HepG2 (cell line): ENCODE data around the gene FKBP8. TPM values are rescaled to one million over a fixed set of nuclear protein-coding genes. Genes with fewer than 3 reads are reported as not detected.

Experiments used
- ATAC-seq: fragments of 200-7000 bp; cut with Tn5 transposase; 3 replicates; pipeline ENCODE4 v1.9.1; 2020; ENCODE audit warnings: mild to moderate bottlenecking, moderate library complexity
- BruUV-seq: library from RNA; stranded (reverse); fragments of 400-500 nt; replicated peaks from 2 replicates; lab custom pipeline; 2021; lab: Mats Ljungman, UMichigan
- CTCF ChIA-PET: fragments of 300-600 bp; formaldehyde crosslinking; extraction: SDS; loops from one replicate; lab custom pipeline; 2021; ENCODE audit warnings: low total read pairs, inconsistent platforms, low intra/inter-chr PET ratio; lab: Yijun Ruan, JAX
- POLR2A ChIA-PET: fragments of 350-600 bp; sonication (Branson Sonifier 250); formaldehyde crosslinking; loops from one replicate; lab custom pipeline; 2020; ENCODE audit warnings: antibody characterized with exemption, inconsistent platforms; lab: Yijun Ruan, JAX
- DNase-seq: peaks from one replicate; pipeline ENCODE4 v3.0.0-alpha.2; 2015; ENCODE audit warnings: low spot score
- FAIRE-seq: peaks from 3 replicates; lab custom pipeline; 2011; peaks lifted over from hg19 to GRCh38; lab: Jason Lieb, UNC
- H2AFZ ChIP-seq: one replicate; pipeline ENCODE4 v1.6.1; 2011; ENCODE audit warnings: low read length, inconsistent platforms
- H3K27ac ChIP-seq: fragments of 300-600 bp; 3 replicates; pipeline ENCODE4 v1.8.0; 2011; ENCODE audit warnings: mixed run types, mild to moderate bottlenecking, mixed read lengths, low read length, inconsistent platforms; ENCODE audit not compliant: insufficient read depth; ENCODE audit errors: extremely low read length
- H3K27me3 ChIP-seq, 2 experiments: fragments of 200-600 bp in 1 of 2; 2 replicates in 1 of 2; 3 replicates in 1 of 2; pipeline versions ENCODE4 v1.6.0 to v1.8.0; 2011; ENCODE audit warnings: low read length in 2 of 2, mild to moderate bottlenecking in 2 of 2, moderate library complexity in 2 of 2, inconsistent platforms in 1 of 2; ENCODE audit not compliant: insufficient read depth in 2 of 2, control insufficient read depth in 1 of 2
- H3K36me3 ChIP-seq, 2 experiments: fragments of 200-600 bp in 1 of 2; replicated peaks in 1 of 2; 2 replicates in 1 of 2; 3 replicates in 1 of 2; pipeline versions ENCODE4 v1.5.1 to v1.8.0; 2011; ENCODE audit warnings: low read length in 2 of 2, inconsistent platforms in 1 of 2; ENCODE audit not compliant: insufficient read depth in 2 of 2, control insufficient read depth in 1 of 2
- H3K4me1 ChIP-seq: 2 replicates; pipeline ENCODE4 v1.5.1; 2012; ENCODE audit warnings: low read length, inconsistent platforms; ENCODE audit not compliant: insufficient read depth
- H3K4me2 ChIP-seq: 2 replicates; pipeline ENCODE4 v1.6.0; 2011; ENCODE audit warnings: low read depth, low read length, inconsistent platforms
- H3K4me3 ChIP-seq, 3 experiments: fragments of 200-600 bp in 1 of 3; sonication (generic), shearing (Covaris generic) in 1 of 3; replicated peaks in 1 of 3; 2 replicates each; pipeline ENCODE4 v1.5.1; 2011 to 2016; ENCODE audit warnings: low read length in 3 of 3, inconsistent platforms in 2 of 3, low read depth in 2 of 3, mild to moderate bottlenecking in 2 of 3, control low read depth in 1 of 3, mixed read lengths in 1 of 3; ENCODE audit not compliant: insufficient read depth in 1 of 3
- H3K79me2 ChIP-seq: one replicate; pipeline ENCODE4 v1.6.1; 2011; ENCODE audit warnings: low read length, inconsistent platforms; ENCODE audit not compliant: insufficient read depth
- H3K9ac ChIP-seq: 2 replicates; pipeline ENCODE4 v1.6.0; 2011; ENCODE audit warnings: mild to moderate bottlenecking, low read depth, low read length, inconsistent platforms; ENCODE audit not compliant: insufficient read depth
- H3K9me3 ChIP-seq: 2 replicates; pipeline ENCODE4 v1.5.1; 2012; ENCODE audit warnings: mild to moderate bottlenecking, low read length
- H4K20me1 ChIP-seq: 2 replicates; pipeline ENCODE4 v1.6.0; 2011; ENCODE audit warnings: inconsistent platforms, mild to moderate bottlenecking, low read length, moderate library complexity; ENCODE audit not compliant: insufficient read depth
- CC2D1A ChIP-seq: sonication (generic); formaldehyde crosslinking; IDR thresholded peaks from 2 replicates; pipeline ENCODE4 v1.8.1; 2023; ENCODE audit warnings: mild to moderate bottlenecking, missing genetic modification reagents
- ETS1 ChIP-seq: sonication (generic); formaldehyde crosslinking; IDR thresholded peaks from 2 replicates; pipeline ENCODE4 v1.4.0; 2020; ENCODE audit warnings: missing genetic modification reagents
- HMG20A ChIP-seq: IDR thresholded peaks from 2 replicates; pipeline ENCODE4 v1.6.1; 2016; ENCODE audit warnings: borderline replicate concordance
- NPAS2 ChIP-seq: sonication (generic); formaldehyde crosslinking; IDR thresholded peaks from 2 replicates; pipeline ENCODE4 v1.8.0; 2022; ENCODE audit warnings: mild to moderate bottlenecking, missing genetic modification reagents, borderline replicate concordance
- NR2C2 ChIP-seq: sonication (generic); formaldehyde crosslinking; IDR thresholded peaks from 2 replicates; pipeline ENCODE4 v1.4.0; 2020; ENCODE audit warnings: missing genetic modification reagents, mild to moderate bottlenecking, moderate library complexity, borderline replicate concordance
- SKIL ChIP-seq: sonication (generic); formaldehyde crosslinking; IDR thresholded peaks from 2 replicates; pipeline ENCODE4 v1.8.0; 2022; ENCODE audit warnings: missing genetic modification reagents, mild to moderate bottlenecking, moderate library complexity, borderline replicate concordance
- SNRNP70 ChIP-seq: fragments of 200-400 bp; formaldehyde crosslinking; IDR thresholded peaks from 2 replicates; pipeline ENCODE4 v1.6.1; 2017; ENCODE audit warnings: mild to moderate bottlenecking, low read depth, low read length, moderate library complexity
- TRIM22 ChIP-seq: fragments of 450-650 bp; IDR thresholded peaks from 2 replicates; pipeline ENCODE4 v1.6.1; 2017
- ZNF292 ChIP-seq: sonication (generic); formaldehyde crosslinking; IDR thresholded peaks from 2 replicates; pipeline ENCODE4 v1.8.1; 2022; ENCODE audit warnings: mild to moderate bottlenecking, low read depth, missing genetic modification reagents, borderline replicate concordance
- ZNF343 ChIP-seq: sonication (generic); formaldehyde crosslinking; IDR thresholded peaks from 2 replicates; pipeline ENCODE4 v1.4.0; 2020; ENCODE audit warnings: mild to moderate bottlenecking, missing genetic modification reagents
- ZNF557 ChIP-seq: sonication (generic); formaldehyde crosslinking; IDR thresholded peaks from 2 replicates; pipeline ENCODE4 v1.4.0; 2020; ENCODE audit warnings: missing genetic modification reagents
- ZNF562 ChIP-seq: sonication (generic); formaldehyde crosslinking; IDR thresholded peaks from 2 replicates; pipeline ENCODE4 v1.8.0; 2022; ENCODE audit warnings: missing genetic modification reagents, borderline replicate concordance
- WGBS: methylation state at CpG from one replicate; pipeline ENCODE4 v1.1.6; 2017; ENCODE audit warnings: low lambda C conversion rate; 5-methylcytosine and 5-hydroxymethylcytosine counted together
- in situ Hi-C: cut with HindIII; loops from 2 replicates; pipeline ENCODE4 v1.10.0; 2017; ENCODE audit warnings: low pct_unique_long_range_greater_than_20kb; ENCODE audit not compliant: extremely low pct_ligation_motif_present
- intact Hi-C: fragments of 100-400 bp; cut with micrococcal nuclease; formaldehyde crosslinking; loops from one replicate; pipeline ENCODE4 v1.10.0; 2022; ENCODE audit not compliant: unreplicated experiment
- polyA plus RNA-seq, 8 experiments: library from polyadenylated mRNA; depleted of rRNA in 3 of 8; stranded (reverse) in 7 of 8; unstranded in 1 of 8; fragments of >200 nt; fragmentation: Illumina TruSeq in 4 of 8; extraction: Trizol in 4 of 8; gene quantifications; 2 replicates each; pipeline versions ENCODE4 v1.2.1 to v1.2.3, GENCODE V29; 2011 to 2016; ENCODE audit warnings: low read depth in 4 of 8, missing spikeins in 1 of 8, mixed read lengths in 1 of 8; ENCODE audit not compliant: insufficient read depth in 1 of 8
- total RNA-seq, 5 experiments: library from RNA; depleted of rRNA; stranded (reverse); fragments of >200 nt; fragmentation: Illumina TruSeq; extraction: Trizol; gene quantifications; 2 replicates each; pipeline ENCODE4 v1.2.3, GENCODE V29; 2016; ENCODE audit warnings: low read depth in 1 of 5
- TF ChIP-seq, protein P1 (sequence below): IDR thresholded peaks from 2 replicates; pipeline ENCODE4 v1.6.1; 2018; ENCODE audit warnings: missing genetic modification reagents, mild to moderate bottlenecking, missing compliant biosample characterization
- TF ChIP-seq, protein P2 (sequence below): sonication (generic); formaldehyde crosslinking; IDR thresholded peaks from 2 replicates; pipeline ENCODE4 v1.5.1; 2020; ENCODE audit warnings: missing genetic modification reagents, mild to moderate bottlenecking, borderline replicate concordance

The FKBP8 gene
- total and polyA plus RNA-seq, 2 of the 13 experiments (the other 11 are each of a cell fraction or from before 2014, with no cell fraction given), result 81.7 to 93.9 TPM

- FAIRE-seq (no peak), ATAC-seq (no peak; the same call in 2 of the 3 replicates), DNase-seq (no peak)
- BruUV-seq, result no TSS peak
- Histone ChIP-seq H3K27me3 (no peaks in the 10 kb centered on the region), H3K79me2 (peaks cover 98% of the 10 kb centered on the region), H3K4me2 (peak overlapping the region; percentile 76), H3K4me3 (peak overlapping the region in 1 of 3 experiments; percentile 56; a peak in 3 of 6 replicates), H2AFZ (no peak overlapping the region), H3K27ac (peak overlapping the region; percentile 56), H3K9me3 (no peaks in the 10 kb centered on the region), H3K36me3 (peaks cover 0 to 6% of the 10 kb centered on the region in 2 experiments; a peak in 1 of 5 replicates), H3K4me1 (peaks cover 75% of the 10 kb centered on the region), H4K20me1 (peaks cover 82% of the 10 kb centered on the region), H3K9ac (no peak overlapping the region)
- intact Hi-C loops (loop anchor here (5.0 kb wide), 1 partner anchor 38 kb away; no protein-coding TSS in a partner anchor), in situ Hi-C loops (no loop called here)
- ChIA-PET CTCF (no interaction called here), POLR2A (interaction anchor here (0.9 to 2.2 kb wide), 12 partner anchors 8 to 84 kb away, joined by 3 to 16 read pairs (median 4); partner anchors contain the start of genes ELL, KXD1 and UBA52)
- WGBS, result 9% methylated on average over 4 of the region's 8 CpGs
- TF ChIP-seq TRIM22 (no peak), ZNF557 (CRISPR knock-in tag) (no peak), SNRNP70 (no peak), SKIL (CRISPR knock-in tag) (peak; percentile 22; the same call in 1 of the 2 replicates), NPAS2 (CRISPR knock-in tag) (no peak), ZNF343 (no peak), HMG20A (CRISPR knock-in tag) (no peak), CC2D1A (CRISPR knock-in tag) (no peak), NR2C2 (CRISPR knock-in tag) (peak; percentile 29; the same call in 1 of the 2 replicates), ETS1 (CRISPR knock-in tag) (no peak), ZNF292 (CRISPR knock-in tag) (0 out of 2 replicates have a peak, but pooled peaks have one; percentile 18), ZNF562 (CRISPR knock-in tag) (no peak)
- TF ChIP-seq, protein P1, sequence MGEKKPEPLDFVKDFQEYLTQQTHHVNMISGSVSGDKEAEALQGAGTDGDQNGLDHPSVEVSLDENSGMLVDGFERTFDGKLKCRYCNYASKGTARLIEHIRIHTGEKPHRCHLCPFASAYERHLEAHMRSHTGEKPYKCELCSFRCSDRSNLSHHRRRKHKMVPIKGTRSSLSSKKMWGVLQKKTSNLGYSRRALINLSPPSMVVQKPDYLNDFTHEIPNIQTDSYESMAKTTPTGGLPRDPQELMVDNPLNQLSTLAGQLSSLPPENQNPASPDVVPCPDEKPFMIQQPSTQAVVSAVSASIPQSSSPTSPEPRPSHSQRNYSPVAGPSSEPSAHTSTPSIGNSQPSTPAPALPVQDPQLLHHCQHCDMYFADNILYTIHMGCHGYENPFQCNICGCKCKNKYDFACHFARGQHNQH, result 0 out of 2 replicates have a peak, but pooled peaks have one; percentile 25
- TF ChIP-seq, protein P2, sequence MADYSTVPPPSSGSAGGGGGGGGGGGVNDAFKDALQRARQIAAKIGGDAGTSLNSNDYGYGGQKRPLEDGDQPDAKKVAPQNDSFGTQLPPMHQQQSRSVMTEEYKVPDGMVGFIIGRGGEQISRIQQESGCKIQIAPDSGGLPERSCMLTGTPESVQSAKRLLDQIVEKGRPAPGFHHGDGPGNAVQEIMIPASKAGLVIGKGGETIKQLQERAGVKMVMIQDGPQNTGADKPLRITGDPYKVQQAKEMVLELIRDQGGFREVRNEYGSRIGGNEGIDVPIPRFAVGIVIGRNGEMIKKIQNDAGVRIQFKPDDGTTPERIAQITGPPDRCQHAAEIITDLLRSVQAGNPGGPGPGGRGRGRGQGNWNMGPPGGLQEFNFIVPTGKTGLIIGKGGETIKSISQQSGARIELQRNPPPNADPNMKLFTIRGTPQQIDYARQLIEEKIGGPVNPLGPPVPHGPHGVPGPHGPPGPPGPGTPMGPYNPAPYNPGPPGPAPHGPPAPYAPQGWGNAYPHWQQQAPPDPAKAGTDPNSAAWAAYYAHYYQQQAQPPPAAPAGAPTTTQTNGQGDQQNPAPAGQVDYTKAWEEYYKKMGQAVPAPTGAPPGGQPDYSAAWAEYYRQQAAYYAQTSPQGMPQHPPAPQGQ (CRISPR knock-in tag), result no peak
Observed at GRCh38 chr19:18504886-18505610, 38.3 kb downstream of the FKBP8 start.
